Measurements from ENCODE around the gene LHPP.

- TF ChIP-seq CTCF (conservative IDR thresholded peaks at IDR 0.05 in 1 of 2, IDR thresholded peaks at IDR 0.05 in 1 of 2; ENCODE audit: low read depth in 1 of 2, low read length in 2 of 2) (no peak), EZH2 (IDR thresholded peaks at IDR 0.05; ENCODE audit: low read length, missing control alignments) (no peak)
These were observed 73.4 kb downstream of the LHPP start for GRCh38 chr10:124534826-124535601.
